GM20431 (cell line): ENCODE data around the gene ATP6V1G1.

Experiments
- in situ Hi-C: fragments of 300-500 bp; cut with MseI, MboI; formaldehyde crosslinking; loops from one replicate; pipeline ENCODE4 v1.15.0; 2020; ENCODE audit warnings: low sequenced_read_pairs; ENCODE audit not compliant: unreplicated experiment

The ATP6V1G1 gene

DNA sequence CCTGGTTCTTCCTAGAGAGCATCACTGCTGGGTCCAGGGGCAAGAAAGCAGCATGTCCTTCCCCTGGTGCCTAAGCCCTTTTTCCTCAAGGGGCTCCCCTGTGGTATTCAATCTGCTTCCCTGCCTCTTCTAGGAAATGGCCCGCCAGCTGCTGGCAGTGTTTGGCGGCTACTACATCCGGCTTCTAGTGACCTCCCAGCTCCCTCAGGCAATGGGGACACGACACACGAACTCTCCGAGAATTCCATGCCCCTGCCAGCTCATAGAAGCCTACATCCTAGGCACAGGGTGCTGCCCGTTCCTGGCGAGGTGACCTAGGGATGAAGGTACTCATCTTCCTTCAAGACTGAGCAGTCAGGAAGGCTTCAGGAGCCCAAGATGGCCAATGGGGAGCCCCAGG lies 55.4 kb downstream of the ATP6V1G1 start:
- in situ Hi-C loops = no loop called here

DNA sequence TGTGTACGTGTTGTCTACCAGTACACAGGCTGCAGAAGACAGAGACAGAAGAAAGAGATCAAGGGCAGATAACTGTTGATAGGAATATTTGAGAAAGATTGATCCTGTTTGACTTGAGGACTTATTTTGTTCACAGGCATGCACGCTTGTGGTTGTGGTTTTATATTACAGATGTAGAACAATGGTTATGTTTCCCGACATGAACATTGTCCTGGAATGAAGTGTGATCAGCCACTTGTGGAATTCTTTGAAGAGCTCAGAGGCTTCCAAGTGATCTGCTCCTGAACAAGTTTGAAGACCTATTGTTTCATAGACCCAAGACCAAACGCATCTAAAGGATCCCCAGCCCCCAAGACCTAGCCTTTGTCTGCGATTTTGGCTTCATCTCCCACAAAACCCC lies 56.3 kb downstream of the ATP6V1G1 start:
- in situ Hi-C loops = no loop called here
